ENCODE data around the gene TYSND1. TPM values are rescaled to one million over a fixed set of nuclear protein-coding genes. Genes with fewer than 3 reads are reported as not detected.

TYSND1 gene
- total RNA-seq, 4 donors from 2014 or later, result 6.9 to 13.4 (median 11.4) TPM

DNA sequence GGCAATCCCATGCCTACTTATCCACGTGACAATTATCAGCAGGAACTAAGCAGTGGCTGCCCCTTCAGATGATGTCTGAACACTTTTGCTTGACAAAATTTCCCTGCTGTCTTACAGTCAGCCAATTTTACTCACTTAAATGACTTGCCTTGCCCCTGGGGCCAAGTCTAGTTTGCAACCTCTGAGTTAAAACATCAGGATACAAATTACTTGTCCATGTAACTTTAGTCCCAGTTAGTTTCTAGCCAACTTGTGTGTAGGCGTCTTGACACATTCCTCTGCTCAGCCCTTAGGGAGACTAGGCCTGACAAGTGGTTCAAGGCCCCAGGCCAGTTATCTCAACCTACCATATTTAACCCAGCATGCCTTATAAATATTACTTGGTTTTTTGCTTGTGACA, 11.6 kb upstream of the TYSND1 start:
- ATAC-seq, result peak; percentile 43

DNA sequence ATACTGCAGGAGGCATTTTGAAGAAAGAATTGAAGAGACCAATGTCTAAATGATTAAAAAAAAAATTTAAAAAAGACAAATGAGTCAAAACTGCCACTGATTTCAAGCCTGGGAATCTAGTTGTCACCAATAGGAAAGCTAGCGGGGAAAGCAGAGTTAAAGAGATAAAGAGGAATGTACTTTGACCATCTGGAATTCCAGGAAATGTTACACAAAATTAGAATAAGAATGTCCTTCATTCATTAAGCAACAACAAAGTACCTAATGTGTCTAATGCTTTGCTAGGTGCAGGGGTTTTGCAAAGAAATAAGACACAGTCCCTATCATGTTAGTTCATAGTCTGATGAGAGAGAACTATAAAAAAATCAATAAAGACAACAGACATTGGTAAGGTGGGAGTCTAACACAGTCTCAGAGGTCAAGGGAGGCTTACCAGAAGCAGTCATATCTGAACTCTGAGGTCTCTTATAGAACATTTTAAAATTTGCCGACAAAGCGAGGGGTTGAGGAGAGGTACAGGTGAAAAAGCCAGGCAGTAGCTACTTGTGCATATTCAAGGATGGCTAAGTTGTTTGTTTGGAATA, 8.8 kb upstream of the TYSND1 start:
- WGBS, 2 donors (ENCODE audit: low coverage in 1 of 2), result 62 to 67% methylated on average over 3 of the region's 3 CpGs
- Histone ChIP-seq H3K4me1 (no peaks in the 10 kb centered on the region), H3K36me3 (peaks cover 8 to 90% of the 10 kb centered on the region in 2 donors), H3K27ac (no peak overlapping the region), H3K9me3 (no peaks in the 10 kb centered on the region), H3K27me3 (no peaks in the 10 kb centered on the region), H3K4me3 (no peak overlapping the region)
- no peak for ATAC-seq
- TF ChIP-seq, protein P1, sequence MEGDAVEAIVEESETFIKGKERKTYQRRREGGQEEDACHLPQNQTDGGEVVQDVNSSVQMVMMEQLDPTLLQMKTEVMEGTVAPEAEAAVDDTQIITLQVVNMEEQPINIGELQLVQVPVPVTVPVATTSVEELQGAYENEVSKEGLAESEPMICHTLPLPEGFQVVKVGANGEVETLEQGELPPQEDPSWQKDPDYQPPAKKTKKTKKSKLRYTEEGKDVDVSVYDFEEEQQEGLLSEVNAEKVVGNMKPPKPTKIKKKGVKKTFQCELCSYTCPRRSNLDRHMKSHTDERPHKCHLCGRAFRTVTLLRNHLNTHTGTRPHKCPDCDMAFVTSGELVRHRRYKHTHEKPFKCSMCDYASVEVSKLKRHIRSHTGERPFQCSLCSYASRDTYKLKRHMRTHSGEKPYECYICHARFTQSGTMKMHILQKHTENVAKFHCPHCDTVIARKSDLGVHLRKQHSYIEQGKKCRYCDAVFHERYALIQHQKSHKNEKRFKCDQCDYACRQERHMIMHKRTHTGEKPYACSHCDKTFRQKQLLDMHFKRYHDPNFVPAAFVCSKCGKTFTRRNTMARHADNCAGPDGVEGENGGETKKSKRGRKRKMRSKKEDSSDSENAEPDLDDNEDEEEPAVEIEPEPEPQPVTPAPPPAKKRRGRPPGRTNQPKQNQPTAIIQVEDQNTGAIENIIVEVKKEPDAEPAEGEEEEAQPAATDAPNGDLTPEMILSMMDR (IDR thresholded peaks at IDR 0.05), result no peak
- no peak for TF ChIP-seq EP300 (IDR thresholded peaks at IDR 0.05)
- no peak for TF ChIP-seq POLR2A (IDR thresholded peaks at IDR 0.05)

More for the DNA sequence above, 11.6 kb upstream of the TYSND1 start:
- peaks cover 3 to 27% (median 3%) of the 10 kb centered on the region in 3 donors for H3K4me1 ChIP-seq
- no peaks in the 10 kb centered on the region for H3K9me3 ChIP-seq
- WGBS, 2 donors (ENCODE audit: low coverage in 1 of 2), result 43 to 68% methylated on average over 2 of the region's 2 CpGs
- no peaks in the 10 kb centered on the region for H3K27me3 ChIP-seq
- H3K4me3 ChIP-seq, result no peak overlapping the region
- no peak overlapping the region for H3K27ac ChIP-seq
- H3K36me3 ChIP-seq, result peaks cover 4 to 76% of the 10 kb centered on the region in 2 donors
- TF ChIP-seq, protein P1 (IDR thresholded peaks at IDR 0.05), result no peak
- TF ChIP-seq POLR2A (IDR thresholded peaks at IDR 0.05) (no peak), EP300 (IDR thresholded peaks at IDR 0.05) (no peak), POLR2AphosphoS5 (IDR thresholded peaks at IDR 0.05) (no peak)

DNA sequence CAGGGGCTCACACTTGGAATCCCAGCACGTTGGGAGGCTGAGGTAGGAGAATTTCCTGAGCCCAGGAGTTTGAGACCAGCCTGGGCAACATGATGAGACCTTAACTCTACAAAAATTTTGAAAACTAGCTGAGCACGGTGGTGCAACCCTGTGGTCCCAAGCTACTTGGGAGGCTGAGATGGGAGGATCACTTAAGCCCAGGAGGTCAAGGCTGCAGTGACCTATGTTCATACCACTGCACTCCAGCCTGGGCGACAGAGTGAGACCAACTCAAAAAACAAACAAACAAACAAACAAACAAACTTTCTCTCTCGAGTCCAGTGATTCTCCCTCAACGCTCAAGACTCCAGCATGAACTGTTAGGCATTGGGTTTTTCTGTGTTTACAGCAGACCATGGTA, 2.0 kb upstream of the TYSND1 start:
- WGBS, 2 donors (ENCODE audit: low coverage in 1 of 2), result 72 to 100% methylated on average over 3 to 4 of the region's 5 CpGs
- TF ChIP-seq, protein P1 (IDR thresholded peaks at IDR 0.05), result no peak
- no peak for TF ChIP-seq POLR2A (IDR thresholded peaks at IDR 0.05)
- ATAC-seq, result no peak

DNA sequence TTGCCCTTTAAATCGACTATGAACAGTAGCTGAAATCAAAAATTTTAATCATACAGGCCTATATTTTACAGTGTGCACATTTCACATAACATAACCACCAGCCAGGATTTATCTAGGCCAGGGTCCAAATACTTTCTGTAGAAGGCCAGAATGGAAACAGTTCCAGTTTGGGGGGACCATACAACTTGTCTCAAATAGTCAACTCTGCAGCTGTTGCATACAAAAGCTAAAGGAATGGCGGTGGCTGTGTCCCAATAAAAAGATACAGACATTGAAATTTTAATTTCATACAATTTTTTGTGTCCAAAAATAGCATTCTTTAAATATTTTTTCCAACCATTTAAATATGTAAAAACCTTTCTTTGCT, 742 bp upstream of the TYSND1 start:
- H3K4me3 ChIP-seq, result peak overlapping the region; percentile 77 to 90
- no peak for ATAC-seq
- TF ChIP-seq POLR2AphosphoS5 (IDR thresholded peaks at IDR 0.05) (no peak), POLR2A (IDR thresholded peaks at IDR 0.05) (no peak), EP300 (IDR thresholded peaks at IDR 0.05) (no peak)
- TF ChIP-seq, protein P1 (IDR thresholded peaks at IDR 0.05), result no peak
- WGBS, 2 donors (ENCODE audit: low coverage in 1 of 2), result 23 to 29% methylated on average over 2 of the region's 2 CpGs
- H3K27ac ChIP-seq, result peak overlapping the region; percentile 82 to 95 (median 90)
- H3K36me3 ChIP-seq, result peaks cover 3 to 41% of the 10 kb centered on the region in 2 donors
- H3K27me3 ChIP-seq, result no peaks in the 10 kb centered on the region
- H3K9me3 ChIP-seq, result no peaks in the 10 kb centered on the region
- peaks cover 5 to 38% (median 11%) of the 10 kb centered on the region in 3 donors for H3K4me1 ChIP-seq

More for the DNA sequence above, 2.0 kb upstream of the TYSND1 start:
- Histone ChIP-seq H3K27ac (no peak overlapping the region), H3K4me1 (peaks cover 5 to 34% (median 11%) of the 10 kb centered on the region in 3 donors), H3K4me3 (no peak overlapping the region), H3K36me3 (peaks cover 8 to 54% of the 10 kb centered on the region in 2 donors), H3K27me3 (no peaks in the 10 kb centered on the region), H3K9me3 (no peaks in the 10 kb centered on the region)
